Islet of Langerhans (tissue), 1 donor: ENCODE results near the gene GPC6.

Experiments used
- FAIRE-seq: peaks from one replicate; lab custom pipeline; 2011; peaks lifted over from hg19 to GRCh38; lab: Jason Lieb, UNC

Gene GPC6

DNA sequence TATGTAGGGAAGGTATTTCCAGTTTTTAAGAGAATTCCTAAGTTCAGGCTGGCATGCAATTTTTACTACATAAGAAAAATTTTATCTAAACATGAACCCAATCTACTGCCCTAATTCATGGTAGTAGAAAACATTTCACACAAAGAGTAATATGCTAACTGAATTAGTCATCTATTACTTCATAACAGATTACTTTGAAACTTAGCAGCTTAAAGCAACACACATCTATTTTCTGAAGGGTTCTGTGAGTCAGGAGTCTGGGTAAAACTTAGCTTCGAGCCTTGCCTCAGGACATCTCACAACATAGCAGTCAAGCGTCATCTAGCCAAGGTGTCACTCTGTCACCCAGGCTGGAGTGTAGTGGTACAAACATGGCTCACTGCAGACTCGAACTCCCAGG lies 715.4 kb downstream of the GPC6 start:
- FAIRE-seq, result no peak

DNA sequence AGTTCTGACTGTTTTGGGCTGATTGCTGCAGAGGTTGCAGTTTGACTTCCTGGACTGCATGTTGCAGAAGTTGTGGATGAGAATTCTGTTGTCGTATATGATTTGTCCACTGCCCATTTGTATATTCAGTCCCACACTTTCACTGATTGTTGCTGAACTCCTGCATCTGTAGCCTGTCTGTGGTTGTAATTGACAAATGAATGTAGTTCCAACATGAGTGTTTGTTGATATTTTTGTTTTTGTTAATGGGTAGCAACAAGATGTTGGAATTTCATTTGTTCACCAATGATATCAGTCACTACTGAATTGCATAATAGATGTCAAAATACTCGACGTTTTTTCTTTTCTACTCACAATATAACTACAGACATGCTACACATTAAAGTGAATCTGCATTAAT lies 719.0 kb downstream of the GPC6 start:
- FAIRE-seq, result no peak

DNA sequence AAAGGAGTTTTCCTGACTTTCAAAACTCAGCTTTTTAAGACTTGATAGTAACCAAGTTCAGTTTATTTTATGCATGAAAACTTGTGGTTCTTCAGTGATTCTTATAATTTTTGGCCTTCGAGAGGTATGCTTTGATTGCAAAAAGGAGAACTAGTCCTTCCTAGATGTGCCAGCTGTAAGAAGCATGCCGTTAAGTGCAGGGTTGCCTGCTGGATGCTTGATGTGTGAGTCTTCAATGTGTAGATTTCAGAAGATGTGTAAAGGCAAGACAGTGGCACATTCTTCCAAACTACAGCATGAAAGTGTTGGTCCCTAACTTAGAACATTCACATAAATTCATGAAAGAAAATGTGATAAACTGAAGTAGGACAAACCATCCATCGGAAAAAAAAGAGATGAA lies 720.4 kb downstream of the GPC6 start:
- FAIRE-seq, result no peak

DNA sequence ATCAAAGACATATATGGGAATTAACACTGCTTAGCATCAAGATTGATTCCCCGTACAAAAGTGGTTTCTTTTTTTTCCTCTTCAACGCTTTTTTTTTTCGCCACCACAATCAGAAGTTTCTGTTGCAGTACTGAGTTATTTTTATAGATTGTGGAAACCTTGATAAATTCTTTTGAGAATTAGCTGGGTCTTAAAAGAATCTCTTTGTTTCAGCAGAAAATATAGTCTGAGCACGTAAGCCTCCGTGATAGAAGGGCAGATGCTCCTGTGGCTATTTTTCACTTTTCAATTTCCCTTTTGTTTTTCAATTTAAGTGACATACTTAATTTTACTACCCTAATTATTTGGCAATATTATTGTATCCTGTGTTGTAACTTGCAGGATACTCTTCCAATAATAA lies 721.0 kb downstream of the GPC6 start:
- FAIRE-seq, result no peak

DNA sequence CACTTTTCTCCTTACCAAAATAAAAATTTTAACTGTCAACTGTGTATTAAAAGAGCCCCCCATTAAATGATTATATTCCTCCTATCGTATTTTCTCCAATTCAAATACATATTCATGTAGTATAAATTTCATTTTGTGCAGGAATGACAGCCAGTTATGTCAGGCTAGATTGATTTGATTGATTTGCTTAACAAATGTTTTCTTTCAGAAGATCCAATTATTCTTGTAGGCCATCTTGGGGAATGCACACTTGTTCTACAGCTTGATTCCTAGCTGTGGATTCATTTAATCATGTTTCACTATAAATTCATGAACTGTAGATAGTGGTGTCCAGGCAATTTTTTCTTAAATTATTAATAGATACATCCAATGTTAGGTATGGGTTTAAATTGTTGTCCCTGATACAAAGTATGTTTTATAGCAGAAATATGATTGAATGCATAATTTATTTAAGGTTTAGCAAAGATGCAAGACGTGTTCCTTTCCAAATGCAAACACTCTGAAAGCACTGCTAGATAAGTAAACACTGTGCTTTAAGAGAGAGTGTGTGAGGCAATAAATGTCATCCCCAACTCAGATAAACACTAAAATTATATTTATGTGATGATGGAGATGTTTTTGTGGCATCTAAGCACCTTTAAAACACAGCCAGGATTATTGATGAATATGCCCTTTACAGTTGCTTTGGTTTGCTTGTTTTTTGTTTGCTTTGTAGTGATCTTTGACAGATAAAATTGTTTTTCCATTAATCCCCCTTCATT lies 721.7 kb downstream of the GPC6 start:
- peak; percentile 96 for FAIRE-seq

DNA sequence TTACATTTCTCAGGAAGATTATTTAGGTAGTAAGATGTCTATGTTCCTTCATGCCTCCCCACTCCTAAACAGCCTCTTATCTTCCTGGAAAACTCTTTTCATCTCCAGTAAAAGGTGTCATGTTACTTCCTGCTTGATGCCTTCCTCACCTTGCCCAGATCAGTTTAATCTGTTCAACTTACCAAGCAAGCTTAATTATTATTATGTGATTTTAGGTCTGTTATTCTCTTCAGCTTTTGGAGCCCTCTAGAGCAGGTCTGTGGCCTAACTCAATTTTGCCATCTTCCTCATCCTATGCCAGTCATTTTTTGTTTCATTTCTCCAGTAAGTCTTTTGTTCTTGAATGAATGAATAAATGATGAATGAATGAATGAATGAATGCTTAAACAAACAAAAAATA lies 724.5 kb downstream of the GPC6 start:
- peak; percentile 94 for FAIRE-seq

DNA sequence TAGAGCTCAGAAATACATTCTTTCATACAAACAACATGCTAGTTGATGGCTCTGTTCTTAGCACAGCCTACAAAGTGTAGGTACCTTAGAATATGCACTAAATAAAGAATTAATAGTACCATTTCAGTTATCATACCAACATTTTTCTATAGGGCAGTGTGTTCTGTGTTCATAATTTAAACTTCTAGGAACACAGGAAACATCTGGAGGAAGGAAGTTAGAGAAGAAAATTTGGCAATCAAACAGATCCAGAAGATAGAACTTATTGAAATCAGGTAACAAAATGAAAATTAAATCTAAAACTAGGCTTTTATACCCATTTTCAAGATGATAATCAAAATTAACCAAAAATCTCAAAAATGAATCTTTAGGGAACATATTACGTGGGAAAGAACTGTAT lies 725.3 kb downstream of the GPC6 start:
- FAIRE-seq, result peak; percentile 61

DNA sequence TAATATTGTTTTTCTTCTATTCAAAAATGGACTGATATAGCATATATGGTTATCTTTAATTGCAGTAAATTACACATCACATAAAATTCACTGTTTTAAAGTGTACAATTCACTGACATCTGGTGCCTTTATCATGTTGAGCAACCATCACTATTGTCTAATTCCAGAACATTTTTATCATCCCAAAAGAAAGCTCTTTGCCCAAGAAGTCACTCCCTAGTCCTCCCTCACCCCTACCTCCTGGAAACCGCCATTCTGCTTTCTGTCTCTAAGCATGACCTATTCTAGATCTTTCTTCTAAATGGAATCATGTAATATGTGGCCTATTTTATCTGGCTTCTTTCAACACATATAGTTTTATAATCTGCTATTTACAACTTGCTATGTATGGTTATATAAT lies 727.2 kb downstream of the GPC6 start:
- FAIRE-seq, result no peak

DNA sequence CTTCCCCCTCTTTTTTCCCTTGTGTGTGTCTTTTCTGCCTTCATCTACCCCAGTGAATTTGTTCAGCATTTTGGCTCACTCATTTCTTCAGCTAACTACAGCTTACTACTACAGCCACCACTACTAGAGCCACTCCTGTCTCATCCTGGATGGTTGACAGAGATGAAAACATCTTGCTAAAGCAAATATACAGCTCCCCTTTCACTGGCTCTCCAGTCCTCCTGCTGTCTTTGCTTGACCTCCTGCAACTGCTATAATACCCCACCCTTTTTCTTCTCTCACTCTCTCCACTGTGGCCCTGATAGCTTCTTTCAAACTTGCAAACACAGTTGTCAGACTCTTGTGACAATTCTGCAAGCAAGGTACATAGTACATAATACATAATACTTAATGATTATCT lies 729.3 kb downstream of the GPC6 start:
- FAIRE-seq, result no peak

DNA sequence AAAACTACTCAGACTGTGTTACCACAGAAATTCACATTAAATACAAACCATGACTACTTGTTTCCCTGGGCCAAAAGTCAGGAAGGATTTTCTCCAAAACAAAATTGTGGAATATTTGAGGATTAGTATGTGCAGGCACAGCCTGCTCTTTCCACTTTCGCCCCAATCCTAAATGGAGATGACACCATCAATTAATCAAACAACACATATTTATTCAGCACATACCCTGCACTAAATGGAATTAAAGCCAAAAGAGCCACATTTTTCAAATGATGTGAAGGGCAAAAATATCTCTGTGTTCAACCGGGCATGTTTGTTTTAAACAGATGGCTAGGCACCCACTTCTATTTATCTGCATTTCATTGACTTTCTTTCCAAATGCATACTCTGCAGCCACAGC lies 729.8 kb downstream of the GPC6 start:
- no peak for FAIRE-seq

DNA sequence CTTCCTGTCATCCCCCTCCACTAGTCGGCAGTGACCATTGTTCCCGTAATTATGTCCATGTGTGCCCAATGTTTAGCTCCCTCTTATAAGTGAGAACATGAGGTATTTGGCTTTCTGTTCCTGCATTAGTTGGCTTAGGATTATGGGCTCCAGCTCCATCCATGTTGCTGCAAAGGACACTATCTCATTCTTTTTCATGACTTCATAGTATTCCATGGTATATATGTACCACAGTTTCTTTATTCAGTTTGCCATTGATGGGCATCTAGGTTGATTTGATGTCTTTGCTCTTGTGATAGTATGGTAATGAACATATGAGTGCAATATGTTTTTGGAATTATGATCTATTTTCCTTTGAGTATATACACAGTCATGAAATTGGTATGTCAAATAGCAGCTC lies 730.8 kb downstream of the GPC6 start:
- FAIRE-seq, result no peak

DNA sequence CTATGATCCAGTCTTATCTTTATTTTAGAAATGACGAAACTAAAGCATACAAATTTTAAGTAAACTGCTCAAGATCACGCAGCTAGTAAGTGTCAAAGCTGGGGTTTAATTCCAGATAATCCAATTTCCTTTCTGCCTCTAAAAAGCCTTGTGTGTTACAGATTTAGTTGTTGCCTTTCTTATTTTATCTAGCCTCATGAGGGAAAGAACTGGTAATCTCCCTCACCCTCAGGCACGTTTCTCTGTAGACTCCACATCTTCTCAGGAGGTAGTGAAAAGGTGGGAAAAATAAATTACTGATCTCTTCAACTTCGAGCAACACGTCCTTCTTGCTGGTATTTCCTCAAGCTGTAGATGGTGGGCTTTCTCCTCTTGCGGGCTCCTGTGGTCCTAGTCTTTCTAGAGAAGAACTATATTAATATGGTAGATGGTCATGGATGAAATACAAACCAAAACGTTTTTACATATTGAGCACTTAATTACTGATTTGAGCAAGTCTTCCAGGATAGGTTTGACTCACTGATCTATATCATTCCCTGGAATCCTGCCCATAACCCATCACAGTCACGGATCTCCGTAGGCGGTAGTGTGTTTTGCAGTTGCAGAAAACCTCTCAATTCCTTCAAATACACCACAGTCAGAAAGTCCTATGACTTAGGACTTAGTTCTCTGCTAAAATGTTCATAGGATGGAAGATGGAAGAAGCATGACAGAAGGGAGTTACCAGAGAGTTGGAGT lies 733.4 kb downstream of the GPC6 start:
- FAIRE-seq, result no peak

DNA sequence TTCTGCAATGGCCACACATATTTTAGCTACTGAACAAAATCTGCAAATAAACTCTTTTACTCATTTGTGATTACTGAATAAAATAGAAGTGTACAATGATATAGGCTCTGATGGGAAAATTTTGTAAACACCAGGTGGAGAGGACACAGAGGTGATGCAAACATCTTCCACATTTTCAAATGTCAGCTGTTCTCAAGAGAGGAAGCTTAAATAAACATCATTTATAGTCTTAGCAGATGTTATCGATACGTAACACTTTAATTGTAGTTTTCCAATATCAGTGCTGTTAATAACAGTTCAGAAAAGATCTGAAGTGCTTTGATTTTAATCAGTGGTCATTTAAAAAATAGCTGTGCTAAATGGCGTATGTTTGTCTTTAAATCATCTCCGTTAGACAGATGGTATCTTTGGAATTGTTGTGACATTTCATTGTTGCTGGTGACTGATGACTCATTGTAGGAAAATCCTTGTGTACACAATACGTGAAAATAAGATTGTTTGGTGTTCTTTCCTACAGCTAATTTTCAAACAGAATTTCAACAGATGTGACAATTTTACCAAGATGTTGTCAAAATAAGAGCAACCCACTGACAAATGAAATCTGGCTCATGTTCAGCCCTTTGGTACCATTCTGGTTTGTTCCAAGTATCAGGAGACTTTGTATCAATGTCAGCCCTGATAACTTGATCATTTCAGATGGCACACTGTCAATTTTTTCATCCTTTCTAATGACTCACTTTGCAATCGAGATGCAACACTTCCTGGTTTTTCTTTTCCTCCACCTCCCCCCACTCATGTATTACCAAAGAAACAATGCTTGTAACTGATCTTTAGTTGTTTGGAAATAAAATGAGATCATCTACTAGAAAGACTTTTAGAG lies 736.9 kb downstream of the GPC6 start:
- FAIRE-seq, result peak; percentile 79

DNA sequence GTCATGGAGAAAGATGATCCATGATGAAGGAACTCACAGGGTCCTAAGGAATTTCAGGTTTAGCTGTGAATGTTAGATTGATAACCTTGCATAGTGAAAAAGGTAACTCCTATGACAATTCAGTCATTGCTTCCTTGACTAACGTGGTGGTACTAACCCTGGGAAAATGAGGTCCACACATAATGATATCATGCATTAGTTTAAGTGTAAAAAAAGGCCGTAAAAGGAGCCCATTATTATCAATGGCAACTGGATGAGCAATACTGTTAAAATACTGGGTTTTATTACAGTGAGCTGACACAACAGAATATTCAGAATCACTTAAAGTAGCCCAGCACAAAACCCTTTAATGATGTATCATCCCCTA lies 737.5 kb downstream of the GPC6 start:
- FAIRE-seq, result no peak

DNA sequence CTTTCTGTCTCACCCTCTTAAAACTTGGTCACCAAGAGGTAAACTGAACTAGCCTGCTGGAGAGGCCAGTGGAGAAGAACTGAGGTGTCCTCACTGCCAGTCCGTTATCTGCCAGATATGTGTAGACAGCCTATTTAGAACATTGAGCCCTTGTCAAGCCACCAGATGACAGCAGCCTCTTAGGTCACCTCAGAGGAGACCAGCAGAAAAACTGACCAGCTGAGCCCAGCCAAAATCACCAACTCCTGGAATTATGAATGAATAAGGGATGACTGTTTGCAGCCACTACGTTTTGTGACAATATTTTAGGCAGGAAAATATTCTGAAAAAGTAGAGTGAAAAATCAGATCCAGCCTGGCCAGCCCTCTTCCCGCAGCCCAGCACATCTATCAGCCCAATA lies 739.0 kb downstream of the GPC6 start:
- no peak for FAIRE-seq

DNA sequence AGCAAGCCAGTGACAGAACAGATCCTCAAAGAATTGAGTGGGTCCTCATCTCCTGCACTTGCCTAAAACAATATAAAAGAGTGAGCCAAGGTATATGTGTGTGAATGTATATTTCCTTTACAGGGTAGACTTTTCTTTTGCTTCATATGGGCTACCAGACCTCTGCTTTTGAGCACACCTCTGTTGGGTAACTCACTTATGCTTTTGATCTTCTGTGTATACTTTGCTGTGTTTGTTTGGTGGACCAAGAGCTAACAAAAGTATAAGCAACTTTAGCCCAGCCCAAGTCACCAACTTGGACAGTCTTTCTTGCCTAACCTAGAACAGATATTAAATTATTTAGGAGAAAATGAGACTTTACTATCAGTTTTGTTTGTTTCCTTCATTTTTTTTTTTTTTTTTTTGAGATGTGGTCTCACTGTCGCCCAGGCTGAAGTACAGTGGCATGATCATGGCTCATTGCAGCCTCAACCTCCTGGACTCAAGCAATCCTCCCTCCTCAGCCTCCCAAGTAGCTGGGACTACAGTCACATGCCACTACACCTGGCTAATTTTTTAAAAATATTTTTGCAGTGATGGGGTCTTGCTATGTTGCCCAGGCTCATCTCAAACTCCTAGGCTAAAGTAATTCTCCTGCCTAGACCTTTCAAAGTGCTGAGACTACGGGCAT lies 739.8 kb downstream of the GPC6 start:
- FAIRE-seq, result no peak

DNA sequence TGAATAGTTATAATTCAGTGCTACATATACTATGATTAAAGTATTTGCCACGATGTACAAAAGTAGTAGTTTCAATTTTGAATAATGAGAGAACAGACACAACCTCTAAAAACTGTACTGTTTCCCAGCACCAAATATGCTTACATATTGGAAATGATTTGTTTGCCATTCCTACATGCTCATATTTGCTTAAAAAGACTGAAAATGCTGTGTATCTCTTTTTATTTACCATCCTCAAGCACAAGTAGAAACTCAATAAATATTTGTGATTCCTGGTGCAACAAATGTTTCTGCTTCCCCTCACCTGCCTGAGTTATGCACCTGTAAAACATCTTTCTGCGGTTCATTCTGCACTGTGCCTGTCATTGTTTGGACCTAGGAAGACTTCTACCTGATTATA lies 740.7 kb downstream of the GPC6 start:
- no peak for FAIRE-seq

DNA sequence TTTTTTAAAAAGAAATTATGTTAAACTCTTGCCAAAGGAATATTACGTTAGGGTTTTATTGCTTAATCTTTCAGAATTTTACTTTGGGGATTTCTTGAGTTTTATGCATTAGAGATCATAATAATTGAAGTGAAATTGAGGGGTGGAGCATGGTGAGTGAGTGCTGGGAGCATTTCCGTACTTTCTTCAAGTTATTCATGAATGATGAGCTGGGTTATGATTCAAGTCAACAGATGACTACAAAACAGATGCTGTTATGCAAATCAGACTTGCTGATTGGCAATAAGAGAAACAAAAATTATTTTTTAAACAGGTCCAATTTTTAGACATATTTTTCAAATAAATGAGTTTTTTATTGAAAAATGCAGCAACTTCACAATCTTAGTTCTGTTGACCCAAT lies 748.6 kb downstream of the GPC6 start:
- FAIRE-seq, result no peak

DNA sequence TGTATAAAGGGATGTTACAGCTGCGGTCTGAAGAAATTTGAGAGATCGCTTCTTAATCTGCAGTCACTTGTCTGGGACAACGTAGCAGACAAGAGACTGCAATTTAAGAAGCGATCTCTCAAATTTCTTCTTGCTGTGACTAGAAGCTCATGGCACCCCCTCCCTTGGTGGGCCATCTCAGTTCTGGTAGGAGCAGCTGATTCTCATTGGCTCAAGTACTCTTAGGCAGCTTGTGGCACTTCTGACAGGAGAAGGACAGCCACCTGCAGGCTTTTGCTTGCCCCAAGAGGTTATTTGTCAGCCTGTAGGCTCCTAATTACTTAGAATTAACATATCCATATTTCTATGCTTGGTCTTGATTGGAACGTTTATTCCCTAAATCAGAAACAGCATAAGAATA lies 749.9 kb downstream of the GPC6 start:
- no peak for FAIRE-seq

DNA sequence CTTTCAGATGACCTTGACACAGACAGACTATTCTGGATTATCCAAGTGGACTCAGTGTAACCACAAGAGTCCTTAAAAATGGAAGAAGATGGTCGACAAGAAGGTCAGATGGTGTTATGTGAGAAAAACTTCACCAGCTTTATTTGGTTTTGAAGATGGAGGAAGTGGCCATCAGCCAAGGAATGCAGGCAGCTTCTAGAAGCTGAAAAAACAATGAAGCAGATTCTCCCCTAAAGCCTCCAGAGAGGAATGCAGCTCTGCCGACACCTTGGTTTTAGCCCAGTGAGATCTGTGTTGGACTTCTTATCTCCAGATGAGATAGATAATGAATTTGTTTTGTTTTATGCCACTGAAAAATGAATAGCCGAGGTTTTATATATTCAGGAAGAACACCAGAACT lies 751.4 kb downstream of the GPC6 start:
- no peak for FAIRE-seq

DNA sequence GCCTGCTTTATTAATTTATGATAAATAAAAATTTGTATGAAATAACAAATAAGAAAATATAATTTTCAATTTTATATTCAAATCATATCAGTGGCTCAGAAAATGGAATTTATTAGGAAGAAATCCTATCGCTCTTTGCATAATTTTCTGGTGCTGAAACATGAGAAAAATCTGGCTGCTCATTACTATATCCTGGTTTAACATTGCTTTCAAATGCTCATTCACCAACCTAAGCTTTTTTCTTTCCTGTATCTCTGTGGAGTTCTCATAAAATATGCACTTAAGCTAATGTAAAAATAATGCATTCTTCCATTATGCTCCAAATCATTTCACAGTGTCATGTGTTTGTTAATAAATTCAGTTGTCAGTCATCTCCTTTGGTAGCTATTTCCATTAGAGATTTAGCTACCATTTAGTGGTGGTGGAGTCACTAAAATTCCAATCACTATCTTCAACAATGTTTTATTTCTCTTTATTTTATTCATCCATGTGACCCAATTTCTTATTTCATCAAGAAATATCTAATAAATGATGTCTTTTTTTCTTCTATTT lies 754.9 kb downstream of the GPC6 start:
- FAIRE-seq, result peak; percentile 68

DNA sequence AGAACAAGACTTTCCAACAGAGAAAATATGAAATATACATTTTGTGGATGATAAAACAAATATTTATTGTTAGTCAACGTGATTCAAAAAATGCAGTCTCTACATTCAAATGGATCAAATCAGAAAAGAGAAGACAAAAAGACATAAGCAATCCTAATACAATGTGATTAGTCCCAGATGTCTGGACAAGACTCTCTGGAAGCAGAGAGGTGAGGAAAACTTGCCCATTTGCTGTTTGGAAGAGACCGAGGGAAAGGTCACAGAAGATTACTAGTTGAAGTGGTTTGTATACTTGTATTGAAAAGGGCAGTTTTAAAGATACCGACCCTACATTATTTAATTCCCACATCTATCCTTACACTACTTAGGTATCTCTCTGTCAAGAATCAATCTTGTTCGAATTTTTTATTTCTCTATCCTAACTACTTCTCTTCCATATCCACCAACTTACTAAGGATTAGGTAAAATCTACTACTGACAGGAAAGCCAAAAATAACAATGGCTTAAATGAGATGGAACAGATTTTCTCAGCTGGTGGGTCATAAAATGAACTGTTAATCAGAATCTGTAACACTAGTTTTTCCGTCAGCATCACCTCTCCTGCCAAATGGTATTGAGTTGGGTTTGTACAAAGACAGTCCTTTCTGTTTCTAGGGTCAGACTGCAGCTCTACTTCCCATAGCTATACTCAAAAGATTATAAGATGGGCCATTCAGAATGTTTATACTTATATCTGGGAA lies 755.7 kb downstream of the GPC6 start:
- FAIRE-seq, result no peak
